HG03342 (cell line): ENCODE results near the gene PLAGL2.
"Not testable (repeated sequence)": the region's sequence is repeated elsewhere in the genome, so short reads cannot be mapped to it uniquely, and the experiment has no call there.

Source experiments
- ATAC-seq: cut with Tn5 transposase; IDR thresholded peaks from one replicate; pipeline ENCODE4 v1.9.1; 2021; ENCODE audit warnings: mild to moderate bottlenecking, moderate library complexity; ENCODE audit not compliant: unreplicated experiment

The PLAGL2 gene

DNA sequence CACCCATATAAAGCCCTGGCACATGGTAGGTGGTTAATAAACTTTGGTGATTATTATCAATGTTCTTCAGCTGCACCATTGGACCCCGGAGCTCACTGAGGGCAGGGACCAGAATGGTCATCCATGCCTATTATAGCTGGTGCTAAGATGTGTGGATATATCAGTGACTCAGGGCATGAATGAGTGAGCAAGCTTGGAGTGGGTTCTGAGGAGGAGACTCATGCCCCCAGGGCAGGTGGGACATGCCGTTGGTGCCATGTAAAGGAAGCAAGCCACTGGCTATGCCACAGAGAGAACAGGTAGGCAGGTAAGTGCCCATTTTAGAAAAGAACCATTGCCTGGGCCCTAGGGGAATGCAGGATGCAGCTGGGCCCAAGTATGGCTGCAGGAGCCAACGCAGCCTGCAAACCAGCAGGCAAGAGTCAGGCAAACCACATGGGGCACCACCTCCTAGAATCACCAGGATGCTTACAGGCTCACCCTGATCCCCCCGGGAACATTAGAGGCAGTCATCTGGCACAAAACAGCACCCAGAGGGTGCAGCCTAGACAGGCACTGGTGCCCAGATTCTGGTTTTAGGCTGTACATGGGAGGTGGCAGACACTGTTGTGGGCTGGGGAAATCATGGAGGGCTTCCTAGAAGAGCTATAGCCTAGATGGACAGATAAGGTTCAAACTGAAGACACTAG lies 23.5 kb downstream of the PLAGL2 start:
- ATAC-seq = no peak

DNA sequence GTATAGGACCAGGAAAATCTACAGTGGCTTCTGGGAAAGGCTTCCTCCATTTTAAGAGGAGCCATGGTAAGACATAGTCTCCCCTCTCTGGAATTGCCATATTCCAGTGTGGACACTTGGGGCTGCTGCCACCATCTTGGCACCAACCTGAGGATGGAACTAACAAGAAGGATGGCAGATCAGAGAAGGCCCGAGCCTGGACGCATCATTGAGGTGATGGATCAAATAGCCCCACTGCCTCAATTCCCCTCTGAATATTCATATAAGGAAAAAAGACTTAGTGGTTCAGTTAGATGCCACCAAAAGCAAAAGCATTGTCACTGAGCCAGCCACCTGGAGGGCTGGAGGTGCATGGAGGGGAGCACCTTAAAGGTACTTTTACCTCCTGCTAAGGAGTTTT lies 25.9 kb downstream of the PLAGL2 start:
- ATAC-seq = no peak

DNA sequence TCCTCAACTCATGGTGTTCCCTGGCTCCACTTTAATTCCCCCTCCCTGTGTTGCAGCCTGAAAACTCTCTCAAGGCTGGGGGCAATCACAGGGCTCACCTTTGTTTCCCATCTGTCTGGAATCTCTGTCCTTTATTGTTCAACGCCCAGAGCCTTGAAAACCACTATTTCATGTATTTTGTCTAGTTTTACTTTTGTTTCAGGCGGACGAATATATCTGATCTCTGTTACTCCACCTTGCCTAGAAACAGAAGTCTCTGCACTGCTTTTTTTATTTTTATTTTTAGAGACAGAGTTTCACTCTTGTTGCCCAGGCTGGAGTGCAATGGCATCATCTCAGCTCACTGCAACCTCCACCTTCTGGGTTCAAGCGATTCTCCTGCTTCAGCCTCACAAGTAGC lies 27.6 kb downstream of the PLAGL2 start:
- no peak for ATAC-seq

DNA sequence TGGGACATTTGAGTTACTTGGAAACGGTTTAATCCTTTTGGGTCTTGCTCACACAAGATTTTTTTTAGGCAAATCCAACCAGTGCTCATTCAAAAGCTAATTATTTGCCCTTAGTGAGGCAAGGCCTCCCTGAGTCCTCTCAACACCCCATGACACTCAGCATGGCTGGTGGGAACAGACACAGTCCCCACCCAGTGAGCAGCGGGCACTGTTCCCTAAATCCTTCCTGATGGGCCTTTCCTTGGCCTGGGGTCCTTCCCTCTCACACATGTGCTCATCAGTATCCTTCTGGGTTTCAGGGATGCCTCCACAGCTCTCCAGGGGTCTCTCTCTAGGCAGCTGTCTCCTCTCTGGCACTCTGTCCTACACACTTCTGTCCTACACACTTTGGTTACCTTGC lies 28.0 kb downstream of the PLAGL2 start:
- no peak for ATAC-seq

DNA sequence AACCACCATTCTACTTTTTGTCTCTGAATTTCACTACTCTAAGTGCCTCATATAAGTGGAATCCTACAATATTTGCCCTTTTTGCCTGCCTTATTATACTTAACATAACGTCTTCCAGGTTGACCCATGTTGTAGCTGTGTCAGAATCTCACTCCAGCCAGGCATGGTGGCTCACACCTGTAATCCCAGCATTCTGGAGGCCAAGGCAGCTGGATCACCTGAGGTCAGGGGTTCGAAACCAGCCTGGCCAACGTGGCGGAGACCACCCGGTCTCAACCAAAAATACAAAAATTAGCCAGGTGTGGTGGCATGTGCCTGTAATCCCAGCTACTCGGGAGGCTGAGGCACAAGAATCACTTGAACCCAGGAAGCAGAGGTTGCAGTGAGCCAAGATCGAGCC lies 29.8 kb downstream of the PLAGL2 start:
- ATAC-seq = not testable (repeated sequence)

DNA sequence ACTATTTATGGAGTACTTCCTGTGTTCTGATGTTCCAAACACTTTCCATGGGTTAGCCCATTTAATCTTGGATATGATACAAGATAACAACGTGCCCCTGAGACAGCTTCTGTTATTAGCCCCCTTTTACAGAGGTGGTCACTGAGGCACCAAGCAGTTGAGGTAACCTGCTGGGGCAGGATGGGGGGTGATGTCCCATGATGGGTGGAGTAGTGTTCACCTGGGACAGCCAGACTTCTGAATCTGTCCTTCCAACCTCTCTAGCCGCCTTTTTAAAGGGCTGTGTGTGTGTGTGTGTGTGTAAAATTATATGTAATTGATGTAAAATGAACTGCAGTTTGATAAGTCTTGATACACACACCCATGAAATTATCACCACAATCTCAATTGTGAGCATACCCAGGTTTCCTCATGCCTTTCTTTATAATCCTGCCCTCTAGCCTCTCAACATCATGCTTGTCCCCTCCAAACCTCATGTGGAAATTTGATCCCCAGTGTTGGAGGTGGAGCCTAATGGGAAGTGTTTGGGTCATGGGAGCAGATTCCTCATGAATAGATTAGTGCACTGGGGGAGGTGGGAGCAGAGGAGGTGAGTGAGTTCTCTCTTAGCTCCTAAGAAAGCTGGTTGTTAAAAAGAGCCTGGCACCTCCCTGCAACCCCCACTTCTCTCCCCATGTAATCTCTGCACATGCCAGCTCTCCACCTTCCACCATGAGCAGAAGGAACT lies 39.2 kb downstream of the PLAGL2 start:
- ATAC-seq = no peak

DNA sequence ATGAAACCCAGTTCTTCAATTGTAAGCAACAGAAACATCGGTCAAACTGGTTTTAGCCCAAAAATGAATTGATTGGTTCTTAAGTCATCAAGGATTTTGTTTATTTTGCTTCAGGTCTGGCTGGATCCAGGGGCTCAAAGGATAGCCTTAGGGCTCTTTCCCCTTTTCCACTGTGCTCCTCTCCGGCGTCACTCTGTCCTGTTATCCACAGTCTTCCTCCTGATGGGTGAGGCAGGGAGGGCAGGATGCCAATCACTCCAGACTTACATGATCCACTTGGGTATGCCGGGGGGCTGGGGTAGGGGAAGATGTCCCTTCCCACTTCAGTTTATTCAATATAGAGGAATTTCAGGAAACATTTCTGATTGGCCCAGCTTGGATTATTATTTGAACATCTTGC lies 40.0 kb downstream of the PLAGL2 start:
- no peak for ATAC-seq

DNA sequence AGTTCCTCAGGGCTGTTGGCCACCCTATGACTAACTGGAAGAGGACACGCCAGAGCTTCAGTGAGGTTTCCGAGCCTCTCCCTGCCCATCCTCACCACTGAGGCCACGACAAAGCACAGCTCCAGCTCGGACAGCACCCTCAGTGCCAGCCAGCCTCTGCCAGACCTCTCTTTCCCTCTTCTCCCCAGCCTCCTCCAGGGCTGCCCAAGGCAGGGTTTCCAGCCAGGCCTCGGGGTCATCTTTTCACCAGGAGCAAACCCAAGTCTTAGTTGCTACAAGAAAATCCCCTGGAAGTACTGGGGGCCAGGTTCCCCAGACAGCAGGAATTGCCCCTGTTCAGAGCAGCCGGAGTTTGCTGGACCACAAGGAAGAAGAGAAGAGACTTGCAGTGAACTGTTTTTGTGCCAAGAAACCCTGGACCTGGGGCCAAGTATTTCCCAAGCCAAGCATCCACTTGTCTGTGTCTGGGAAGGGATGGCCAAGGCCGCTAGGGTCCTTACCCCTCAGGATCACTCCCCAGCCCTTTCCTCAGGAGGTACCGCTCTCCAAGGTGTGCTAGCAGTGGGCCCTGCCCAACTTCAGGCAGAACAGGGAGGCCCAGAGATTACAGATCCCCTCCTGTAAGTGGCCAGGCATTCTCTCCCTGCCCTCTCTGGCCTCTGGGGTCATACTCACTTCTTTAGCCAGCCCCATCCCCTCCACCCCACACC lies 41.6 kb downstream of the PLAGL2 start:
- no peak for ATAC-seq

DNA sequence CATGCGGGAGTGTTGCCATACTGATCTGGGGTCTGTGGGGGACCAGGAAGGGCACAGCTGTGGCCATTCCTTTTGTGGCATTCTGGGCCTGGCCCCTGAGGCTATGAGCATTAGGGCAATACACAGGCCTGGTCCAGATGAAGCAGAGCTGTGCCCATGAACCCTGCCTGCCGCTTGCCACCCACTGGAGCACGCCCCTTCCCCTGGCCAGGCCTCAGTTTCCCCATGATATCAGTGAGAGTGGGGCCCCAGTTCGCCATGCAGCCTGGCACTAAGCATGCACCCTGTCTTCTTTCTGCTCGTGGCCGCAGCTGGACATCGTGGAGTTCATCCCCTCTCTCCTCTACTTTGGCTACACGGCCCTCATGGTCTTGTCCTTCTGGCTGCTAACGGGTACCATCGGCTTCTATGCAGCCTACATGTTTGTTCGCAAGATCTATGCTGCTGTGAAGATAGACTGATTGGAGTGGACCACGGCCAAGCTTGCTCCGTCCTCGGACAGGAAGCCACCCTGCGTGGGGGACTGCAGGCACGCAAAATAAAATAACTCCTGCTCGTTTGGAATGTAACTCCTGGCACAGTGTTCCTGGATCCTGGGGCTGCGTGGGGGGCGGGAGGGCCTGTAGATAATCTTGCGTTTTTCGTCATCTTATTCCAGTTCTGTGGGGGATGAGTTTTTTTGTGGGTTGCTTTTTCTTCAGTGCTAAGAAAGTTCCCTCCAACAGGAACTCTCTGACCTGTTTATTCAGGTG lies 42.4 kb downstream of the PLAGL2 start:
- ATAC-seq = no peak

DNA sequence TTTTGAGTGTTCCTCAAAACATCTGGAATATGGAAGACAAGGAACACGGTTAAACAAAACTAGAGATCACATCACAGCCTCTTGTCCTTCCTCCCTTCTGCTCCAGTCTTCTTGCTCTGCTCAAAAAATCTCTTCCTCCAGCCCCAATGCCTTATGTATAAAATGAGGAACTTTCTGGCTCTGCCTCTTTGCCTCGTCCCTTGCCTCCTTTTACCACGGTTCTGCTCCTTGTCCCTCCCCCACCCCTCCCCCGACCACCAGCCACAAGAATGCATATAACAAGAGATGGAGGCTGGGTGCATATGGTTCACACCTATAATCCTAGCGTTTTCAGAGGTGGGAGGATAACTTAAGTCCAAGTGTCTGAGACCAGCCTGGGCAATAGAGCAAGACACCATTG lies 43.6 kb downstream of the PLAGL2 start:
- ATAC-seq = no peak

DNA sequence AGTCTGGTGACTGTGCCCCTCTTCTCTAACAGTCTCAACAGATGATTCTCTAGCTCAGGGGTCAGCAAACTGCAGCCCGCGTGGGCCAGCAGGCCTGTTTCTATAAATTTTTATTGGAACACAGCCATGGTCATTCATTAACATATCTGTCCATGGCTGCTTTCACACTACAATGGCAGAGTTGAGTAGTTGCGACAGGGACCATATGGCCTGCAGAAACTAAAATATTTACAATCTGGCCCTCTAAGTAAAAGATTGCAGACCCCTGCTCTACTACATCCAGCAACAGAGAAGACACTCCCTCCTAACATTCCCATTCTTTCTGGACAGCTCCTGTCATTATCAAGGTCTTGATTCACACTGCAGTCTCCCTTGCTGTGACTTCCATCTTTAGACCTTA lies 45.2 kb downstream of the PLAGL2 start:
- no peak for ATAC-seq

DNA sequence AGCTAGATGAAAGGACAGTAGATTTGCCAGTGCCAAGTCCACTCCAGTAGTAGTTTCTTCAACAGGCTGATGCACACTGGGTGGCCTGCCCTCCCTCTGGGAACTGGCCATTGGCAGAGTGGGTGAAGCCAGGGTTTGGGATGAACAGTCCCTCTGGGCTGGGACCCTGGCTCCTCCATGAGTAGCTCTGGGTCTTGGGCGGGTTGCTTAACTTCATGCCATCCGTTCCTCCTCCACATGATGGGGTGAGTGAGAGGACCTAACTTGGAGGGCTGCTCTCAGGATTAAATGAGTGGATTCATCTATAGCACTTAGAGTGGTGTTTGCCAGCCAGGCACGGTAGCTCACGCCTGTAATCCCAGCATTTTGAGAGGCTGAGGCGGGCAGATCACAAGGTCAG lies 47.2 kb downstream of the PLAGL2 start:
- ATAC-seq = no peak

DNA sequence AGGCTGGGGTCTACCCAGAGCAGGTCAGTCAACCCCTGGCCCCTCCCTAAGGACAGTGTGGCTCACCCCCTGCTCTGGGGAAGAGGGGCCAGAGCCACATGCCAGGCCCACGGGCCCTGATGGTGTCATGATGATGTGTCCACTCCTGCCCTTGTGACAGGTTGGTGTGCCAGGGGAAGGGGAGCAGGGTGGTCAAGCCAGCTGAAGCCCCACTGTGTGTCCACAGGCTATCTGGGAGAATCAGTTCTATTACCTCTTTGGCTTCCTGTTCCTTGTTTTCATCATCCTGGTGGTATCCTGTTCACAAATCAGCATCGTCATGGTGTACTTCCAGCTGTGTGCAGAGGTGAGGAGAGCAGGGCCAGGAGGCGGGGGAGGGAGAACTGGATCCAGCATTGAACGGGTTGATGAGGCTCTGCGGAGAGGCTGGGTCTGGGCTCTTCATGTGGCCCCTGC lies 47.7 kb downstream of the PLAGL2 start:
- ATAC-seq = no peak

DNA sequence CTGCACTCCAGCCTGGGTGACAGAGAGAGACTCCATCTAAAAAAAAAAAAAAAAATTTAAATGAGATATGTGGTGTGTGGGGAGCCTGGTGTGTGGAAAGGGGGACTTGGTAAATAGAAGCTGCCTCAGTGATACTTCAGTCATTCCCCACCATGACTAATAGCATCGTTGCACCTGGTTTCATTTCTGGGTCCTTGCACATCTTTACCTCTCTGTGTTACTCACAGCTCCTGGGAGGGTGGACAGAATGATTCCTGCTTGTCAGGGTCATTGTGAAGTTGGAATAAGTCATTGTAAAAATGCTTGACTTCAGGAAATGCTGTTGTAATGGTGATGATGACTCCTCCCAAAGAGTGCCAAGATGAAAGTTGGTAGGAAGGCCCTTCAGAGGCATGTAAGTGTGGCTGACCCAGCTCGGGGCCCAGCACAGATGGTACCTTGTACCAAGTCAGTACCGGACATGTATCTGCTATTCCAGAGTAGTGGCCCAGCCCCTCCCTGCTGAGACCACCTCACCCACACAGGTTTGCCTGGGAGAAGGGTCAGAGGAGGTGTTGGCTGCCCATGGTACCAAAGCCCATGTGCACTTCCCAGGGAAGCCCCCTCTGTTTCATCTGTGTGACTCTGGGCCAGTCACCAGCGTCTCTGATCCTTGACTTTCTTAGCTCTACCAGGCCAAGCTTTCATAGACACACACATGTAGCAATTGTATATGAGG lies 48.4 kb downstream of the PLAGL2 start:
- no peak for ATAC-seq

DNA sequence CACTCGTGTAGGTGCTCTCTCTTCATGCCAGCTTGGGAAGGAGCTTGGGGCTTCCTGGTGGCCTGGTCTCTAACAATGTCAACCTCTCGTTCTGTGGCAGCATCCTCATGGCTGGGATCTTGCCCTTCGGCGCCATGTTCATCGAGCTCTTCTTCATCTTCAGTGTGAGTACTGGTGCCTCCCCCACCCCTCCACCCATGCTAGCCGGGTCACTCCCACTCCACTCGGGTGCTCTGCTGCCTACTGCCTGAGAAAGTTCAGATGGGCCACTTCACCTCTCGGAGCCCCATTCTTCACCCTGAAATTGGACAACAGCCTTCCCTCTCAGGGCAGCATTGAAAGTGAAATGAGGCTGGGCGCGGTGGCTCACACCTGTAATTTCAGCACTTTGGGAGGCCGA lies 49.2 kb downstream of the PLAGL2 start:
- ATAC-seq = no peak

DNA sequence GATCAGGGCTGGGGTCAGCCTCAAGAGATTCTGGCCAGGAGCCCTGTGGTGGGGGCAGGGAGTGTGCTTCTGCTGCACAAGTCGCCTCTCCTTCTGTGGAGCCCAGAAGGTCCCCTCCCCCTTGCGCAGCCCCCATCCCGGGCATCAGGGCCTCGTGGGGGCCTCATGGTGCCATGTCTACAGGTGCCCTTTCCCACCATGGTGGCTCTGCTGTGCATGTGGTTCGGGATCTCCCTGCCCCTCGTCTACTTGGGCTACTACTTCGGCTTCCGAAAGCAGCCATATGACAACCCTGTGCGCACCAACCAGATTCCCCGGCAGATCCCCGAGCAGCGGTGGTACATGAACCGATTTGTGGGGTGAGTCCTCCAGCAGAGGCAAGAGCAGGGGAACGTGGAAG lies 49.9 kb downstream of the PLAGL2 start:
- ATAC-seq = no peak

DNA sequence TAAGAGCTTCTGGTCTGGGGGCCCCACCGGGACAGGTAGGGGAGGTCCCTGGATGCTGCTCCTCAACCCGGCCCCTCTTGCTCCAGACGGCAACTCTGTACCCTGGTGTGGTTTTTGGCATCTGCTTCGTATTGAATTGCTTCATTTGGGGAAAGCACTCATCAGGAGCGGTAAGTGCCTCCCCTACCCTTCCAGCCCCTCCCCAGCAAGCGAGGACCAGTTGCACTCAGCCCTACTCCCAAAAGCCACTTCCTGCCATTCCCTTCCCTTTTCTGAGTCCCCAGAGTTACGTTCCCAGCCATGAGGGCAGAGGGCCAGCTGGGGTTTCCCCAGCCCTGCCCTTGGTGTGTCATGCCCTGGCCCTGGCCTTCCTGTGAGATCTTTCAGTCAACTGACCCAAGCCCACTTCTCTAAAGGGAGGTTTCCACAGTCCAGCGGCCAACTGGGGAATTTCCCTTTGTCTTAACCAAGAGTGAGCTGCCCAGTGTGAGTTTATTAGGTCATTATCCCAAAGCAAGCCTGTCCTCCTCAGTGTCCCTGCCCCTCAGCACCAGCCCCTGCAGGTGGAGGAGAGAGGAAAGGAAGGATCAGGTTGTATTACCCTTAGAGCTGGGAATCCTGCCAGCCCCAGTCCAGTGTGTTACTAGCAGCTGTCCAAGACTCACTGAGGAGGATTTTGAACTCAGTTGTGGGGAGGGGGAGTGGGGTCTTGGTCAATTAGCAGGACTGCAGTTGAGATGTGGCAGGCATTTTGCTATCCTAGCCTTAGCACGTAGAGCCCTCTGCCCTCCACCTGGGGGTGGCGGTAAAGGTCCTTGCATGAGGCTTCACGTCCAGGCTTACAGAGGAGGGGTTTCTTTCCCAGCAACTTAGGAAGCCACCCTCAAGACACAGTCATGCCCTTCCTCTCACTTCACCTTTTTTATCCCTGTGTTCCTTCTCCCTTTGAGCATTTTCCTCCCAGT lies 52.2 kb downstream of the PLAGL2 start:
- ATAC-seq = no peak

DNA sequence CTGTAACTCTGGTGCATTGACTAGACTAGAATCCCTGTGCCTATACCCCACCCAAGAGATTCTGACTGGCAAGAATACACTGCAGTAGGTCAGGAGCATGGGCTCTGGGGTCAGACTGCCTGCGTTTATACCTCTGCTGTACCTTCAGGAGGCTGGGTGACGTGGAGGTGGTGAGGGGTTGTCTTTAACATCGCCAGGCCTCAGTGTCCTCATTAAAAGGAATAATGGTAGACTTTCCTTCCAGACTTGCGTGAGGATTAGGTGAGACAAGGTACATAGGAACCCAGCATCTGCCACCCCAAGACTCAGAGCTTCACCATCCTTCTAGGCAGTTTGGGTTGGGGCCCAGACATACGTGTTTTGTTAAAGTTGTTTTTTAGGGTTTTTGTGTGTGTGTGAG lies 53.8 kb downstream of the PLAGL2 start:
- ATAC-seq = no peak

DNA sequence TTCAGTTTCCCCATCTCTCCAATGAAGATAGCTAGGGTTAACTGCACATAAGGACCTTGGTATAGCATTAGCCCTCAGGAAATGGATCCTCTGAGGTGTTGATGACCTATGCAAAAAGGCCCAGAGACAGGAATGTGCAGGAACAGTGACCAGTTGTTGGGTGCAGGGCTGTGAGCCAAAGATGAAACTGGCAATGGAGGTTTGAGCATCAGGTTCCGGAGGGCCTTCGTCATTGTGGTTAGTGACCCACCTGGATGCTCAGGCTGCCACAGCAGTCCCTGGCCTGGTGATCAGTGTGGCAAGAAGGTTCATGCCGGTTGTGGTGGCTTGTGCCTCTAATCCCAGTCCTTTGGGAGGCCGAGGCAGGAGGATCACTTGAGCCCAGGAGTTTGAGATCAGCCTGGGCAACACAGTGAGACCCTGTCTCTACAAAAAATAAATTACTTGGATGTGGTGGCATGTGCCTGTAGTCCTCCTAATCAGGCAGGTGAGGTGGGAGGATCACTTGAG lies 54.3 kb downstream of the PLAGL2 start:
- ATAC-seq = no peak
